Effector memory CD8-positive, alpha-beta T cell (primary cell): ENCODE results near the gene ZNF142.

Source experiments
- ATAC-seq: fragments of 150-1000 bp; cut with Tn5 transposase; replicated peaks from 2 replicates; pipeline ENCODE4 v1.10.0; 2021; ENCODE audit warnings: mild to moderate bottlenecking, moderate library complexity
- DNase-seq, 3 experiments: peaks; one replicate each; pipeline ENCODE4 v3.0.0; 2021
- H3K27ac Mint-ChIP-seq, 2 donors: one replicate each; pipeline ENCODE4 v1.8.0; 2022; ENCODE audit warnings: mild to moderate bottlenecking in 2 of 2, mixed read lengths in 2 of 2, moderate library complexity in 2 of 2
- H3K27me3 Mint-ChIP-seq, 2 donors: one replicate each; pipeline ENCODE4 v1.8.0; 2022; ENCODE audit warnings: mixed read lengths in 2 of 2
- H3K36me3 Mint-ChIP-seq: one replicate; pipeline ENCODE4 v1.8.0; 2022; ENCODE audit warnings: mild to moderate bottlenecking, moderate library complexity, mixed read lengths; ENCODE audit not compliant: insufficient read depth
- H3K4me1 Mint-ChIP-seq, 2 donors: one replicate each; pipeline ENCODE4 v1.8.0; 2022; ENCODE audit warnings: low read depth in 2 of 2, mixed read lengths in 2 of 2
- H3K4me3 Mint-ChIP-seq, 2 donors: one replicate each; pipeline ENCODE4 v1.8.0; 2022; ENCODE audit warnings: mild to moderate bottlenecking in 2 of 2, mixed read lengths in 2 of 2, moderate library complexity in 2 of 2
- H3K9me3 Mint-ChIP-seq, 2 donors: one replicate each; pipeline ENCODE4 v1.8.0; 2022; ENCODE audit warnings: mixed read lengths in 2 of 2

ZNF142 gene

DNA sequence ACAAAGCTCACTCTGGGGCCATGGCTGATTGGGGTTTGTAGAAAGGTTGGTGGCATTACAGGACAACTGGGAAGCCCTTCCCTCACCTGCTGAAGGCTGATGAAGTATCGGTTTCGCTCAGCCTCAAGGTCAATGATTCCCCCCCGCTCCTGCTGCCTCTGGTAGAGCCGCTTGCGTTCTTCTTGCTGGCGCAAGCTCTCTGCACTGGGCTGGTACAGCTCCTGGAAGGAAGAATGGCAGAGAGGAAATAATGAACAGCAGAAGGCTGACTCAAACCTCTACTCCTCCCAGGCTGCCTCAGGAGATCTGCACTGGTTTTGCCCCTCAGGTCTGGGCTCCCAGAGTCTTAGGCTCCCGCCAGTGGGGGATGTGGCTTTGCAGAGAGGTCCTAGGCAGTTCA lies 5.2 kb upstream of the ZNF142 start:
- Mint-ChIP-seq H3K4me1 (peaks cover 8 to 10% of the 10 kb centered on the region in 2 donors), H3K9me3 (no peaks in the 10 kb centered on the region), H3K36me3 (peaks cover 55% of the 10 kb centered on the region), H3K27me3 (no peaks in the 10 kb centered on the region), H3K4me3 (no peak overlapping the region), H3K27ac (peak overlapping the region in 1 of 2 donors; percentile 51)
- ATAC-seq (no peak), DNase-seq (no peak)

DNA sequence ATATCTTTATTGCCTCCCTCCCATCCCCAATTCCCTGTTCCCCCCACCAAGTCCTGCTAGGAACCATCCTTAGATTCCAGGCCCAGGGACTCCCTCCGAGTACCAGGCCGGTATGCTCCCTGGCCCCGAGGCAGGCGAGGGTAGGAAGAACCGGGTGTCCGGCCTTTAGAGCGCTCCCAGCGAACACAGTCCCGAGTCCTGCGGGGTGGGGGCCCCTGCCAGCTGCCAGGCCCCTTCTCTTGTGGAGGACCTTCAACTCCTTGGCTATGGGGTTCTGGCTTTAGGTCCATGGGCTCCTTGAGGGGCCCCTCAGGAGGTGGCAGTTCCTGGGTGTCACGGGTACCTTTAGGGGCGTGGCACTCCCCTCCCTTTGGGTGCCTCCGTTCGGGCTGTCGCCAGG lies 4.5 kb upstream of the ZNF142 start:
- Mint-ChIP-seq H3K4me3 (no peak overlapping the region), H3K27me3 (no peaks in the 10 kb centered on the region), H3K27ac (no peak overlapping the region), H3K36me3 (peaks cover 60% of the 10 kb centered on the region), H3K4me1 (peaks cover 13 to 14% of the 10 kb centered on the region in 2 donors), H3K9me3 (no peaks in the 10 kb centered on the region)
- DNase-seq (no peak), ATAC-seq (no peak)

DNA sequence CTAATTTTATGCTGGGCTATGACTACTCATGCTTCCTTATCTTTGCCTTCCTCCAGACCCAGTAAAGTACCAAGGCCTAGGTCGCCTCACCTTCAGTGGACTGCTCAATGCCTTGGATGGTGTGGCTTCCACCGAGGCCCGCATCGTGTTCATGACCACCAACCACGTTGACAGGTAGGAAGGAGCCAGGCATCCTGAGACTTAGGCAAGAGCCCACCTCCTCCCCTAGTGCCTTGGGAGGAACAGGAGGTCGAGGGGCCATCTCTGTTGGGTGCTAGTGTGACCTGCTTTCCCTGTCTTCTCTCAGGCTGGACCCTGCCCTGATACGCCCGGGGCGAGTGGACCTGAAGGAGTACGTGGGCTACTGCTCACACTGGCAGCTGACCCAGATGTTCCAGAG lies 3.4 kb upstream of the ZNF142 start:
- Mint-ChIP-seq H3K9me3 (no peaks in the 10 kb centered on the region), H3K27me3 (no peaks in the 10 kb centered on the region), H3K4me3 (no peak overlapping the region), H3K27ac (peak overlapping the region in 1 of 2 donors; percentile 80), H3K36me3 (peaks cover 60% of the 10 kb centered on the region), H3K4me1 (peaks cover 22 to 24% of the 10 kb centered on the region in 2 donors)
- no peak for ATAC-seq
- no peak for DNase-seq

DNA sequence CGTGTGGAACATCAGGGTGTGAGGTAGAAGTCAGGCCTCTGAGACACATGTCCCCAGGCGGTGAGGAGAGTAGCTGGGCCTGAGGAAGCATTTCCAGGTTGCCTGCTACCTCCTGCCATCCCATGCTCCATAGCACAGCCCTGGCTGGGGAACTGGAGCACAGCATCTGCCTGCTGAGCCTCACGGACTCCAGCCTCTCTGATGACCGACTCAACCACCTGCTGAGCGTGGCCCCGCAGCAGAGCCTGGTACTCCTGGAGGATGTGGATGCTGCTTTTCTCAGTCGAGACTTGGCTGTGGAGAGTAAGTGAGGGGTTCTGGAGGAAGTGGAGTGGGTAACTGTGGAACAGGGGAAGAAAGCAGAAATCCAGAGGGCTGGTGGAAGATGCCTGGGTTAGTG lies 3.0 kb upstream of the ZNF142 start:
- DNase-seq (no peak), ATAC-seq (no peak)
- H3K27me3 Mint-ChIP-seq: no peaks in the 10 kb centered on the region
- H3K4me3 Mint-ChIP-seq: no peak overlapping the region
- peaks cover 25 to 27% of the 10 kb centered on the region in 2 donors for H3K4me1 Mint-ChIP-seq
- peak overlapping the region in 1 of 2 donors; percentile 80 for H3K27ac Mint-ChIP-seq
- peaks cover 58% of the 10 kb centered on the region for H3K36me3 Mint-ChIP-seq
- H3K9me3 Mint-ChIP-seq: no peaks in the 10 kb centered on the region

DNA sequence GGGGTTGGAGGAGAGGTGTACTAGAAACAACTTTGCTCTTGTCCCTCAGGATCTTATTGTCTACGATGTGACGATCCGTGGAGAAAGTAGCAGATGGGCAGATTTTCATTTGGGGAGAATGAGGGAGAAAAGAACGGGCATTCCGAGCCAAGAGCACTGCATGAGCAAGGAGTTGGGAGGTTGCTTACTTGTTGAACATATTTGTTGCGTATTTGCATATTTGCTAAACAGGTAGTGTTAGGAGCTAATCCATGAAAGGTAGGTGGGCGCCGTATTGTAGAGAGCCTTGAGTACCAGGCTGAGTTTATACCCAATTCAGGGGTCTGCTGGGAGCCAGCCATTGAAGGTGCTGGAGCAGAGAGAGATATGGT lies 550 bp upstream of the ZNF142 start:
- Mint-ChIP-seq H3K4me3 (peak overlapping the region; percentile 90 to 97), H3K27me3 (no peaks in the 10 kb centered on the region), H3K9me3 (no peaks in the 10 kb centered on the region), H3K36me3 (peaks cover 47% of the 10 kb centered on the region), H3K27ac (peak overlapping the region; percentile 90 to 95), H3K4me1 (peaks cover 31 to 37% of the 10 kb centered on the region in 2 donors)
- ATAC-seq (no peak), DNase-seq (no peak)

DNA sequence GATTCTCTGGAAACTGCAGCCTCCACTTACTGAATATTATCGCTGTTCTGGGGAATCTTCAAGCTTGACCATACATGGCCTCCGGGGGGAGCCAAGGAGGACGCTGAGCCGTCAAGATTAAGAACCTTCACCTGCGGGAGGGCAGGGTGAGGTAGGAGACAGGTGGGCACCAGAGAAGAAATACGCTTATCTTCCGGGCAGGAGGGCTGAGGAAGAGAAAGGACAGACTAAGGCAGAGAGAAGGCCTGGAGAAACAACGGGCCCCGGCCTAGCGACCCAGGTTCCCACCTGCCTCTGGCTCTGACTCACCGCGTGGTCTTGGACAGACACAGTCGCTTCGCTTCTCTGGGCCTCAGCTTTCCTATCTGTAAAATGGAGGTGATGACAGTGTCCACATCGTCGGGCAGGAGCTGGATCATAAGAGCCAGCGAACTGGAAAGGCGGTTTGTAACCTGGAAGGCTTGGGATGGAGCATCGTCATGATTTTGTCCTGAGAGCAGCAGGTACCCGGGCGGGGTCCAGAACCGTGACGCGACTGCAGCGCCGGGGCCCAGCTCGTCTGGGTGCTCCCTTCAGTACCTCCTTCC lies 659 bp downstream of the ZNF142 start:
- Mint-ChIP-seq H3K4me3 (peak overlapping the region; percentile 90 to 97), H3K36me3 (peaks cover 49% of the 10 kb centered on the region), H3K27ac (peak overlapping the region; percentile 90 to 95), H3K27me3 (no peaks in the 10 kb centered on the region), H3K4me1 (peaks cover 31 to 37% of the 10 kb centered on the region in 2 donors), H3K9me3 (no peaks in the 10 kb centered on the region)
- DNase-seq (peak; percentile 8 to 34 (median 21)), ATAC-seq (peak; percentile 23)

DNA sequence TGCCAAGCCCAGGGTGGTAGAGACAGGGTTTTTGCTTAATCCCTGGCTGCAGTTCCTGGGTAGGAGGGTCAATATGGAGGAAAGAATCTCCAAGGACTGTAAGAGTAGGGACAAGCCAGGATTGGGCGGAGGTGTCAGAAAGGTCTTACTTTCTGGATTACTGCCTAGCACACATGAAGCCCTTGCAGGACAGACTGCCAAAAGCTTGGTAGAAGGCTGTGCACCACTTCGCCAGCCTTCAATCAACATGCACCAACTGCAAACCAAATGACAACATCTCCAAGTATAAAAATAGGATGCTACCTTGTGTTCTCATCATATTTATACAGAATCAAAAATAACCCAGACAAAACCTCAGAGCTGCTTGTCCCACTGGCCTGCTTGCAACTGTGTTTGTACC lies 3.7 kb downstream of the ZNF142 start:
- no peak overlapping the region for H3K4me3 Mint-ChIP-seq
- ATAC-seq (no peak), DNase-seq (no peak)
- no peak overlapping the region for H3K27ac Mint-ChIP-seq
- no peaks in the 10 kb centered on the region for H3K27me3 Mint-ChIP-seq
- H3K9me3 Mint-ChIP-seq: no peaks in the 10 kb centered on the region
- peaks cover 33 to 45% of the 10 kb centered on the region in 2 donors for H3K4me1 Mint-ChIP-seq
- peaks cover 61% of the 10 kb centered on the region for H3K36me3 Mint-ChIP-seq

DNA sequence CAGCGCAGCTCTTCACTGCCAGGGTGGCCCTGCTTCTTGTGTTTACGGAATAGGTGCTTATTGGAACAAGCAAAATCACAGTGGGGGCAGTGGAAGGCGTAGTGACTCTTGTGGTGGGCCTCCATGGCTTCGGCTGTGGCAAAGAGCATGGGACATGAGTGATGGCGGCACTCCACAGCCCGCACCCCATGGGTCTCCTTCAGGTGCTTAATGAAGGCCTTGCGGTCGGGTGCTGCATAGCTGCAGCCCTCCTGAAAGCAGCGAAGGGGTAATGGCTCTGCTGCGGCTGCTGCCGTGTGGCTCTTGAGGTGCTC lies 10.7 kb downstream of the ZNF142 start:
- H3K4me3 Mint-ChIP-seq: no peak overlapping the region
- H3K36me3 Mint-ChIP-seq: peaks cover 74% of the 10 kb centered on the region
- peak overlapping the region in 1 of 2 donors; percentile 16 for H3K27ac Mint-ChIP-seq
- peaks cover 6 to 13% of the 10 kb centered on the region in 2 donors for H3K4me1 Mint-ChIP-seq
- H3K9me3 Mint-ChIP-seq: no peaks in the 10 kb centered on the region
- DNase-seq: no peak
- ATAC-seq: no peak
- H3K27me3 Mint-ChIP-seq: no peaks in the 10 kb centered on the region

DNA sequence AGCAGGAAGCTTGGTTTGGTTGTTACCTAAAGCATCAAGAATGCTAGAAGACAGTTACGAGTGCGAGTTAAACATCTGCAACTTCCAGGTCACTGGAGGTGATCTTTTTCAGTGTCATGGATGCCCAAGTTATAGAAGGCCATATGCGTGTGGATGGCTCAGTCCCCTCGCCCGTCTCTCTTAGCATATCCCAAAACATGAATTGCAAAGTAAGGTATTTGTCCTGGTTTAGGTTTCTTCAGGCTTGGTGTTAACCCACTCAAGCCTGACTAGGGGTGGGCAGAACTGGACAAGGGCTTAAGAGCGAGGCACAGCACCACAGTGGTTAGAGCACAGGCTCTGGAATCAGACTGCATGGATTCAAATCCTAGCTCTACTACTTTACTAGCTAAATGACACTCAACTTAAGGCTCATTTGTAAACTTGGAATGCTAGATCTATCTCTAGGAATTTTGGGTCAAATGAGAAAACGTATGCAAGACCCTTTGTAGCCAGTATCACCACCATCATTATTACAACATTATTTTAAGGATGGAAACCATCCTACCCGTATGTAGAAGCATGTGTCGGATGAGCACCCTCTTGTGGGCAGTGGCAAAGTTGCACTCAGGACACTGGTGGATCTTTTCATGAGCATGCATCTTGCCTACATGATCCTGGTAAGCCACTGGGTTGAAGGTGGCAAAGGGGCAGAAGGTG lies 11.2 kb downstream of the ZNF142 start:
- Mint-ChIP-seq H3K27me3 (no peaks in the 10 kb centered on the region), H3K4me3 (no peak overlapping the region), H3K27ac (no peak overlapping the region), H3K36me3 (peaks cover 73% of the 10 kb centered on the region), H3K9me3 (no peaks in the 10 kb centered on the region), H3K4me1 (peaks cover 6 to 13% of the 10 kb centered on the region in 2 donors)
- DNase-seq (peak; percentile 40 to 51 (median 40)), ATAC-seq (peak; percentile 84)

DNA sequence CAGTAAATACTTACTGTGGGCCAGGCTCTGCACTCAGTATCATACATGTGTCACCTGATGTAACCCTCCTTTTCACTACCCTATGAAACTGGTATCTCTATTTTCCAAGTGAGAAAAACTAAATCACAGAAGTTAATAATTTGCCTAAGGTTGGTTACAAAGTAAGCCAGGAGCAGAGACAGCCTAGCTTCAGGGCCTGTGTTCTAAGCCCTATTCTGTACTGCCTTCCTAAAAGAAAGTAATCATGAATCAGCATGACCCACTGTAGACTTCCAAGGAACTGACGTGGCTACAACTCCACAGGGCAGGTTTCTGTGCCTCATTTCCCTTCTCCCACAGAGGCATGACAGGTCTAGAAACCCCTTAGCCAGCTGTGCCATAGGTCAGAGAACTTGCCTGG lies 14.3 kb downstream of the ZNF142 start:
- Mint-ChIP-seq H3K27ac (no peak overlapping the region), H3K36me3 (peaks cover 75% of the 10 kb centered on the region), H3K9me3 (no peaks in the 10 kb centered on the region), H3K4me1 (peaks cover 5% of the 10 kb centered on the region in 2 donors), H3K27me3 (no peaks in the 10 kb centered on the region), H3K4me3 (no peak overlapping the region)
- ATAC-seq: no peak
- no peak for DNase-seq

DNA sequence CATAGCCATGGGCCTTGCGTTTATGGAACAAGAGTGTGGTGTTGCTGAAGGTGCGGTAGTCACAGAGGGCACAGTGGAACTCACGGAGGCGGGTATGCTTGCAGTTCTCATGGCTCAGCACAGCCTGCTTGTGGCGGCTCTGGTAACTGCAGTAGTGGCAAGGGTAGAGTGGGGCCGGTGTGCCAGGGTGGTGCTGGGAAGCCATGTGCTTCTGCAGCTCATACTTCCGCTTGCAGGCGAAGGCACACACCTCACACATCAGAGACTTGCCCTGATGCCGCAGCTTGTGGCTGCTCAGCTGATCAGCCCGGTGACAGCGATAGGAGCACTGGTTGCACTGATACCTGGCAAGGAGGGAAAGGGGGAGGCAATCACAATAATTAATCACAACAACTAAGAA lies 14.7 kb downstream of the ZNF142 start:
- DNase-seq (no peak), ATAC-seq (no peak)
- H3K9me3 Mint-ChIP-seq: no peaks in the 10 kb centered on the region
- H3K27me3 Mint-ChIP-seq: no peaks in the 10 kb centered on the region
- H3K4me1 Mint-ChIP-seq: peaks cover 5% of the 10 kb centered on the region in 2 donors
- no peak overlapping the region for H3K27ac Mint-ChIP-seq
- peaks cover 75% of the 10 kb centered on the region for H3K36me3 Mint-ChIP-seq
- no peak overlapping the region for H3K4me3 Mint-ChIP-seq

DNA sequence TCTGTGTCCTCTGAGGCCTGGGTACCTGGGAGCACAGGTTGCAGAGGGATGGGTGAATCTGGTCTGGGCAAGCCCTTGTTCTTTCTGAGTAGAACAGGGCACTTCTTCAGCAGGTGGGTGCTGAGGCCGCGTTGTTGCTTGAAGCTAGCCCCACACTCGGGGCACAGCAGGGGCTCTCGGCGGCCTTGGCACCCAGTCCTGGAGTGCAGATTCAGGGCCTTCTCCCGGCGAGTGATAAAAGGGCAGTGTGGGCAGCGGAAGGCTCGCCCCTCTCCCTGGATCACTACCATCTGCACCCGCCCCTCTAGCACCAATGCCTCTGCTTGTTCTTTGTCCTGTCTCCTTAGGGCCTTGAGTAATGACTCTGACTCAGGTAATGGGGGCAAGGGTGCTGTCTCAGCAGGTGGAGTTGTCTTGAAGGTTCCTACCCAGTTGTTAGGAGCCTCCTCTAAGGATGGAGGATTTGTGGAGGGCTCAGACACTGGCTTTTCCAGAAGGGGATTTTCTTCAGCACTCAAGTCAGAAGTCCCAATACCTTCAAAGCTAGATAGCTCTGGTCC lies 15.6 kb downstream of the ZNF142 start:
- H3K4me3 Mint-ChIP-seq: no peak overlapping the region
- H3K36me3 Mint-ChIP-seq: peaks cover 78% of the 10 kb centered on the region
- H3K27ac Mint-ChIP-seq: no peak overlapping the region
- H3K4me1 Mint-ChIP-seq: peaks cover 4 to 5% of the 10 kb centered on the region in 2 donors
- H3K27me3 Mint-ChIP-seq: no peaks in the 10 kb centered on the region
- H3K9me3 Mint-ChIP-seq: no peaks in the 10 kb centered on the region
- ATAC-seq (no peak), DNase-seq (no peak)

DNA sequence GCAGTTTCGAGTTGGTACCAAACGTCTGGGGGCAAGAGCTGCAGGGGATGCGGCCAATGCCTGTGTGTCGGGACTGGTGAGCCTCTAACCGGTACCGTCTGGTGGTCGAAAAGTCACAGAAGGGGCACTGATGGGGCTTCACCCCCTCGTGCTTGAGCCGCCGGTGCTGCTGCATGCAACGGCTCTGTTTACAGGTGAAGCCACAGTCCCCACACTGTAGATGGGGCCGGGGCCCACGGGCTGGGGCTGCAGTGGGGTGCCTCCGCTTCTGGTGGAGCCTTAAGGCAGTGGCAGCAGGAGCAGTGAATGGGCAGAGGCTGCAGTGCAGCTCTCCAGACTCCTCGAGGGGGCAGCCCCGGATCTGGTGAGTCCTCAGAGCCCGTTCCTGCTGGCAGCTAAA lies 16.6 kb downstream of the ZNF142 start:
- DNase-seq (no peak), ATAC-seq (no peak)
- Mint-ChIP-seq H3K27me3 (no peaks in the 10 kb centered on the region), H3K9me3 (no peaks in the 10 kb centered on the region), H3K27ac (no peak overlapping the region), H3K4me1 (no peaks in the 10 kb centered on the region), H3K4me3 (no peak overlapping the region), H3K36me3 (peaks cover 80% of the 10 kb centered on the region)

DNA sequence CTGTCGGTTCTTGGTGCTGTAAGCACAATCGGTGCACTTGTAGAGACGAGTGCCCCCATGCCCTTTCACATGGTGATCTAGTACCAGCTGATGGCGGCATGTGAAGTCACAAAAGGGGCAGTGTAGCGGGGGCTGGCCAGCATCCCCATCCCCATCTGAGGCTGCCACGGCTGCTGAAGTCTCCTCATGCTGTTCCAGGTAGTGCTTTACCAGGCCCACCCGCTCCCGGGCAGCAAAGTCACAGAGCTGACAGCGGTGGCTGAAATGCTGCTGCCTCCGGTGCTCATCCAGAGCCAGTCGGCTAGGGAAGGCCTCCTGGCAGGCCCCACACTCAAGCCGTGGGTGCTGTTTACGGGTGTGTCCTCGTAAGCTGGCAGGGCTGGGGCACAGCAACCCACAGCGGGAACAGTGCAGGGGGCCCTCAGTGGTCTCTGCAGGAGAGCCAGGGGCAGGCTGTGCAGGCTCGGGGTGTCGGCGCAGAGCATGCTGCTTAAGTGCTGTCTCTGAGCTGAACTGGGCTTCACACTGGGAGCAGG lies 17.2 kb downstream of the ZNF142 start:
- Mint-ChIP-seq H3K27me3 (no peaks in the 10 kb centered on the region), H3K4me1 (peaks cover 0 to 3% of the 10 kb centered on the region in 2 donors), H3K27ac (no peak overlapping the region), H3K9me3 (no peaks in the 10 kb centered on the region), H3K4me3 (no peak overlapping the region), H3K36me3 (peaks cover 81% of the 10 kb centered on the region)
- ATAC-seq (no peak), DNase-seq (no peak)
